Dedifferentiated amniotic fluid mesenchymal stem cell (primary cell): ENCODE data around the gene AADAC.
A peak's percentile ranks its signal among the peaks of the same experiment; 100 is the strongest.
"Not testable (repeated sequence)": the region's sequence is repeated elsewhere in the genome, so short reads cannot be mapped to it uniquely, and the experiment has no call there.

ENCODE experiments used
- DNase-seq: peaks from one replicate; pipeline ENCODE4 v3.0.0-alpha.2; 2016; ENCODE audit errors: extremely low spot score

AADAC gene

GRCh38 chr3:151856641-151857040 is 42.7 kb downstream of the AADAC start:
- no peak for DNase-seq

- DNase-seq: no peak
Measured at GRCh38 chr3:151859233-151859673, 45.3 kb downstream of the AADAC start.

GRCh38 chr3:151859905-151860304 is 46.0 kb downstream of the AADAC start:
- DNase-seq: no peak

GRCh38 chr3:151863611-151864010 is 49.7 kb downstream of the AADAC start:
- DNase-seq: no peak

- DNase-seq: peak; percentile 75
Measured at GRCh38 chr3:151864423-151865101, 50.6 kb downstream of the AADAC start.

- no peak for DNase-seq
Measured at GRCh38 chr3:151866711-151867410, 52.9 kb downstream of the AADAC start.

- DNase-seq: no peak
Measured at GRCh38 chr3:151867666-151868065, 53.8 kb downstream of the AADAC start.

- no peak for DNase-seq
Measured at GRCh38 chr3:151869181-151869580, 55.3 kb downstream of the AADAC start.

GRCh38 chr3:151871639-151872468 is 57.9 kb downstream of the AADAC start:
- no peak for DNase-seq

GRCh38 chr3:151873398-151873797 is 59.5 kb downstream of the AADAC start, which contains the start of gene SUCNR1:
Gene SUCNR1 (plus strand): TSS chr3:151873643. CDS start chr3:151879893, 6,250 bp downstream.
- no peak for DNase-seq

GRCh38 chr3:151874079-151874478 is 60.2 kb downstream of the AADAC start:
- DNase-seq: not testable (repeated sequence)

- DNase-seq: no peak
Measured at GRCh38 chr3:151875759-151876158, 61.8 kb downstream of the AADAC start.

- DNase-seq: no peak
Measured at GRCh38 chr3:151877269-151877668, 63.4 kb downstream of the AADAC start.
